Hematopoietic multipotent progenitor cell treated with erythropoietin and hydrocortisone succinate and interleukin-3 and kit ligand, for 8 days (in vitro differentiated cells): ENCODE data around the gene TEKT3.
A peak's percentile ranks its signal among the peaks of the same experiment; 100 is the strongest.

Experiments
- DNase-seq: peaks from one replicate; pipeline ENCODE4 v3.0.0-alpha.2; 2015

Gene TEKT3

DNA sequence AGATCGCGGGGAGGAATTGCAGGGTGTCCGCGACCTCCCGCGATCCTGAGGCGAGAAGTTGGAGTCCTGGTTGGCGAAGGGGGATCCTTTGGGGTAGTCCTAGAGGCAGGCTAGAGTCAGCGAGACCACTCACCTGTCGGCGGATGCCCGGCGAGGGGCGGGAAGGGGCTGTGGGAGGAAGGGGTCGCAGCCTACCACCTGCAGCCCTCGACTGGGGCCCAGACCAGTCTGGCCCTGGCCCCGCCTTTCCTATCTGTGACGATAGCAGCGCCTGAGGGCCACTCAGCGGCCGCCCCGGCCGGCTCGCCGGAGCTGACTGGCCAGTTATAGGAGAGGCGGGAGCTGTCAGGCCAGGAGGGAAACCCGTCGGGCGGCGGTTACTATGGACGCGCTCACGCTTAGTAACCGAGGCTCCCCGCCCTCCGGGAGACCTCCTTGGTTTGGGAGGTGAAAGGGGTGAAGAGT is at the start of gene TEKT3:
Gene TEKT3, minus strand, starts transcription at position 213 of the 465 bp plus-strand sequence. CDS start 10,012 bp downstream, outside the sequence.
- peak; percentile 19 for DNase-seq

GRCh38 chr17:15388356-15389041 is 47.1 kb upstream of the TEKT3 start:
- DNase-seq, result no peak

GRCh38 chr17:15386083-15386482 is 44.7 kb upstream of the TEKT3 start:
- DNase-seq, result no peak

DNA sequence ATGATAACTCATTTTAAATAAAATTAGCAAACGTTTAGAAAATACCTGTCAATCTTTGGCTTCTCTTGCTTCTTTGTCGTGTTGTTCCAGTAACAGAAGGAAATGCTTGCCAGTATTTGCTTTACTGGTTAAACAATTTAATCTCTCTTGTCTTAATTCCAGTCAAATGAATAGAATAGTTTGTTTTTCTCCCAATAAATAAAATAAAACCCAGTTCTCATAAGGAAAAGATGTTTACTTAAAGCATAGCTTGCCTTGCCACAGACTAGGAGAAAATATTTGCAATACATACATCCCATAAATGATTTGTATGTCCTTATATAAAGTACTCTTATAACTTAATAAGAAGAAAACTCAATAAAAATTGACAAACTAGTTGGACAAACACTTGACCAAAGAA is 43.9 kb upstream of the TEKT3 start:
- DNase-seq, result no peak

GRCh38 chr17:15384142-15384787 is 42.9 kb upstream of the TEKT3 start:
- DNase-seq, result no peak

DNA sequence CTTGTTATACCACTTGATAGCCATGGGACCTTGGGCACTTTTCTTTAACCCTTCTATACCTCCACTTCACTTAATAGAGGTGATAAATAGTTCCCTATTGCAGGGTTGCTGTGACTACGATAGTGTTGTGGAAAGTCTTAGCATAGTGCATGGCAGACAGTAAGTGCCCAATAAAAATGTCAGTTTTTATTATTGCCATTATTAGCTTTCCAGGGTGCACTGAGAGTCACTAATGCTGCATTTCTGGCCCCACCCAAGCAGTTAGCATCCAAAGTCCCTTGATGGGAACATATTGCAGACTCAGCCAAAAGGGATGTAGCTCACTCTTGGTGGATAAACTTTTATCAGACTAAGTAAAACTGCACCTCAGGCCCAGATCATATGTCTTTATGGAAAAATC is 41.5 kb upstream of the TEKT3 start:
- DNase-seq, result no peak

DNA sequence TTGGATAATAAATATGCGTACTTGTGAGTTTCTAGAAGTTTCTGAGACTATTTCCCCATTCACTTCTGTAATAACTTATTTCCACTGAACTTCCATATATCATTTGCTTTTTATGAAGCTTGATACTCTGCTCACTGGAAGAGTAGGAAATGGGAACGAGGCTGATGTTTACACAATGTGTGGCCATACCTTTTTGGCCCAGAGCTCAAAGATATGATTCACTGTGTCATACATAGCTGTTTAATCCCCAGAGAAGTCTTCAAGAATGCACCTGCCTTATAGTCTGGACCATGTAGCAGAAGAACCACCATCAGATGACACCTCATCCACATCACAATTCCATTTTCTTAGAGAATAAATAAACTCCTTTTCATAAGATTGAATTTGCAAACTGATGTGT is 40.3 kb upstream of the TEKT3 start:
- no peak for DNase-seq

- peak; percentile 60 for DNase-seq
Measured at GRCh38 chr17:15380446-15380845, 39.0 kb upstream of the TEKT3 start.

DNA sequence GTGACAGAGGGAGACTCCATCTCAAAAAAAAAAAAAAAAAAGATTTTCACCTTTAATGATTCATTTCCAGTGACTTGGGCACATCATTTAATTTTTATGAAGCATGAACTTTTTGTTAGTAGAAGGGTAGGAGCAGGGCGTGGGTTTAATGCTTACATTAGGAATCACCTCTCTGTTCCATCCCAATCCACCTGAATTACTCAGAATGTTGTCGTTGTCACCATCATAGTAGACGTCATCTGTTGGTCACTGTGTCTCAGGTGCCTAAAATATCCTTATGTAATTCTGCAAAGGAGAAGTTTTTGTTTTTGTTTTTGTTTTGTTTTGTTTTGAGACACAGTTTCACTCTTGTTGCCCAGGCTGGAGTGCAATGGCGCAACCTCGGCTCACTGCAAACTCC is 38.3 kb upstream of the TEKT3 start:
- no peak for DNase-seq

DNA sequence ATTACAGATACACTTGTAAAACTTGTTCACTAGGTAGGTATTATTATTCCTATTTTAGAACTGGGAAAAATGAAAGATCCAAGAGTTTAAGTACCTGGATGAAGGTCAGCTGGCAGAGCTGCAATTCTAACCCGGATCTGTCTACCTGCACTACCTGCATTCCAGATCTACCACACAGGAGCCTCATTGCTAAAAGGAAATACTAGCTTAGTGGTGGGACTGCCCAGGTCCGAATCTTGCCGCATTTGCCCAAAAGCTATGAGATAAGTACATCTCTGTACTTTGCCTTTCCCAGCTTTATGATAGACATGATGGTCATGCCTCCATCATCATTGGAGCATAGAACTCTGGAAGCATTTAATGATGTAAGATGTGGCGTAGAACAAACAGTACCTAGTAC is 36.8 kb upstream of the TEKT3 start:
- no peak for DNase-seq

GRCh38 chr17:15377616-15378015 is 36.2 kb upstream of the TEKT3 start:
- DNase-seq, result no peak

GRCh38 chr17:15377200-15377599 is 35.8 kb upstream of the TEKT3 start:
- no peak for DNase-seq

- no peak for DNase-seq
Measured at GRCh38 chr17:15371376-15372130, 30.2 kb upstream of the TEKT3 start.

DNA sequence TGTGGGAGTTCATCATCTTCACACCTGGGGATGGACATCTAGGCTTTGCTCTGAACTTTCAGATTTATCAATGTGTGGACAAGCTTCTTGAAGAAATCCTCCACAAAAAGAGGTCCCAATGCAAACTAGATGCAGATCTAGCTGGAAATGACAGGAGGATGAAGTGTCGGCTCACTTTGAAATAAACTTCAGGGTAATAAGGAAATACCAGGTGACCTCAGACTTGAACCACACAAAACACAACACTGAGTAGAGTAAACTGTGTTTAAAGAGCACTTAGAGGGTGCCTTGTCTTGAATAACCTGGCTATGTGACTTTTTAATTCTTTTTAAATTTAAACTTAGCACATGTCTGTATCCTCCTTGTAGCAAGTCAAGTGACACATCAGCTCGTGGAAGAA is 27.2 kb upstream of the TEKT3 start:
- no peak for DNase-seq

- no peak for DNase-seq
Measured at GRCh38 chr17:15366026-15366425, 24.6 kb upstream of the TEKT3 start.

DNA sequence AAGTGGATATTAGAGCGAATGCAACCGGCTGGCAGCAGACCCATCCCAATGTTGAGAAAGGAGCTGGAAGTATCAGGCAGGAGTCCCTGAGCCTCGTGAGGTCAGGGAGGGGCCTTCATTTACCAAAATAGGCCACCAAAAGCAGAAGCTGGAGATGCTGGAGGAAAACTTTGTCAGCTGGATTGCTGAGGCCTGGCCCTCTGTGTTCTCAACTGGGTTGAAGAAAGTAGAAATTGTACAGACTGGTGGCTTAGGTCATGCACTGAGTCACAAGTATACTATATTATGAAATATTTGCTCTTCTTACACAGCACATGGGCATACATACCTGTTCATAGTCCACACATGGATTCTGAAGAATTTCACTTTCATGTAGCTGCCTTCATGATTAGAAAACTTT is 23.2 kb upstream of the TEKT3 start:
- no peak for DNase-seq

DNA sequence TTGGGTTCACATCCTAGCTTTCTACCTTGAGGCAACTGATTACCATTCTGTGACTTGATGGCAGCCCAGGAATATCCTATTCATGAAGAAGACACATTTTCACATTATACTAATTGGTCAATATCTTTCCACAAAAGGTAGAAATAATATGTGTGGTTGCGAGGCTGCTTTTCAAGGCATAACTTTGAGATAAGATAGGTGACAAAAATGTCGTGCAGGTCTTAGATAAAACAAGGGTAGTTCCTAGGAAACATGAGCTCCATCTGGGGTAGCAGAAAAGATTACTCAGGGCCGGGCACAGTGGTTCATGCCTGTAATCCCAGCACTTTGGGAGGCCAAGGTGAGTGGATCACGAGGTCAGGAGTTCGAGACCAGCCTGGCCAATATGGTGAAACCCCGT is 22.3 kb upstream of the TEKT3 start:
- peak; percentile 21 for DNase-seq

GRCh38 chr17:15361592-15361991 is 20.2 kb upstream of the TEKT3 start:
- DNase-seq, result no peak

DNA sequence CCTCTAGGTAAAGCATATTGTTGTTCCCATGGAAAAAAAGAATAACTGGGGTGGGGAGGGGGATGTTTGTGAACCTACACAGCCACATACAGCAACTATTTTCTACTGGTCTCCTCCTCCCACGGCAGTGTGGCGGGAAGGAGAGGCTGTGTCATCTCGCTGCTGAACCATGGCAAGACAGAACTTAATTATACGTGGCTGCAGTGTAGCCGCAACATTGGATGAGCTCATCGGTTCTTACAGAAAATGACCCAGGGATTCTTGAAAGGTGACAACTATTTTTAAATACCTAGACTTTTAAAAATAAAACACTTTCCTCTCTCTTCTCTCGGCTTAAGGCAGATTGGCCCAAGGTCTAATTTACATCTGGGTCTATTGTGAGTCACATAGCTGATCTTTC is 19.8 kb upstream of the TEKT3 start:
- DNase-seq, result no peak

GRCh38 chr17:15354256-15354655 is 12.9 kb upstream of the TEKT3 start:
- DNase-seq, result no peak

DNA sequence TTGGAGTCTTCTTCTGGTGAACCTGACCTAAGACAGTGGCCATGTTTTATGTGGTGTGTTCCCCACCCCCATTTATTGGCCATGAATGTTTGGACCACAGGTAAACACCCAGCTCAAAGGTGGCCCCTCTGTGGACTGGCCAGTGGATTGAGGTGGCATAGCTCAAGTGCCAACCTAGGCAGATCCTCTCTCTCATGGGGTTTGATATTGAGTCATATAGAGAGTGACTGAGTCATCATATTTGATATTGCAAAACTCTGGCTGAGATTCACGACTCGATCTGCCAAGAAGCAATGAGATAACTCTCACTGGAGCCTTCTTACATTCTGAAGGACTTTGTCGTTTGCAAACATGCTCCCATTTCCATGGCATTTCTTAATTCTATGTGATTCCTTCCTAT is 10.5 kb upstream of the TEKT3 start:
- no peak for DNase-seq

- DNase-seq, result no peak
Measured at GRCh38 chr17:15351478-15351840, 10.1 kb upstream of the TEKT3 start.

- DNase-seq, result no peak
Measured at GRCh38 chr17:15350777-15351477, 9.5 kb upstream of the TEKT3 start.
